Right renal cortex interstitium (tissue), 3 donors: ENCODE measurements around the gene CEND1. TPM values are rescaled to one million over a fixed set of nuclear protein-coding genes. Genes with fewer than 3 reads are reported as not detected.
"Not testable (repeated sequence)": the region's sequence is repeated elsewhere in the genome, so short reads cannot be mapped to it uniquely, and the experiment has no call there.

ENCODE experiments used
- DNase-seq, 3 donors: peaks; one replicate each; pipeline ENCODE4 v3.0.0-alpha.2; 2013; ENCODE audit warnings: low read depth in 3 of 3, low spot score in 2 of 3
- polyA plus RNA-seq, 3 donors: library from polyadenylated mRNA; unstranded; fragments of 120-200 nt; gene quantifications; one replicate each; pipeline ENCODE4 v1.2.1, GENCODE V29; 2013; ENCODE audit not compliant: insufficient read length in 3 of 3

Gene CEND1
- polyA plus RNA-seq, 3 donors: 0.24 to 0.29 (median 0.27) TPM

DNA sequence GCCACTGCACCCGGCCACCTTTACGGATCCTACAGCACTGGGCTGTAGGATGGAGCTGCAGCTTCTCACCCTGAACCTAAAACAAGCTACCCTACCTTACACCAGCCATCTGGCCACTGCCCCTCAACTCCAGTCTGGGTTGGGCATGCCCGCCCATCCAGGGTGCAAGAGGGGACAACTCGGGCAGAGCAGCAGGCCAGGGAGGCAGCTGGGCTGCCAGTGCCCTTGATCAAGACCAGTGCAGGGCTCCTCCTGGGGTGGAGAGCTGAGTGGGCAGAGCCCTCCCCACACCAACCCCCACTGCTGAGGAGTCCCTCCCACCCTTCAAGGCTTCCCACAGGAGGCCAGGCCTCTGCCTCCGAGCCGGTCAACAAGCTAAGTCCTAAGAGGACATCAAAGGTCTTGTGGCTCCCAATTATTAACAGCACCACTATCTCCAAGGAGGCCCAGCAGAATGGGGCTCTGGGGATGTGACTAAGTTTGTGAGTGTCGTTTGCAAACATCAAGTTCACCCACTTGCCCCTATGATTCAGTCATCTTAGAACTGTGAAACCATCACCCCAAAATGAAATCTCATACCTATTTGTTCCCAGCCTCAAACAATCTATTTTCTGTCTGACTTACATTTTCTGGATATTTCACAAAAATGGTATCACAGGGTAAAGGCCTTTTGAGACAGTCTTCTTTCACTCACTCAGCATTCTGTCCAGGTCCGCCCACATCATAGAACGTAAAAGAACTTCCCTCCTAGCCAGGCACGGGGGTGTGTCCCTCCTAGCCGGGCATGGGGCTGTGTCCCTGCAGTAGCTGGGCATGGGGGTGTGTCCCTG is 23.6 kb downstream of the CEND1 start:
- DNase-seq: no peak

DNA sequence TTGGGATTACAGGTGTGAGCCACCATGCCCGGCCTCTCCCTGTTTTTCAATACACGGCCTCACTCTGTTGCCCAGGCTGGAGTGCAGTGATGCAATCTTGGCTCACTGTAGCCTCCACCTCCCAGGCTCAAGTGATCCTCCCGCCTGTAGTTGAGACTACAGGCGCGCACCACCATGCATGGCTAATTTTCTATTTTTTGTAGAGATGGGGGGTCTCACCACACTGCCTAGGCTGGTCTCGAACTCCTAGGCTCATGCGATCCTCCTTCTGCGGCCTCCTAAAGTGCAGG is 24.1 kb downstream of the CEND1 start:
- no peak for DNase-seq

DNA sequence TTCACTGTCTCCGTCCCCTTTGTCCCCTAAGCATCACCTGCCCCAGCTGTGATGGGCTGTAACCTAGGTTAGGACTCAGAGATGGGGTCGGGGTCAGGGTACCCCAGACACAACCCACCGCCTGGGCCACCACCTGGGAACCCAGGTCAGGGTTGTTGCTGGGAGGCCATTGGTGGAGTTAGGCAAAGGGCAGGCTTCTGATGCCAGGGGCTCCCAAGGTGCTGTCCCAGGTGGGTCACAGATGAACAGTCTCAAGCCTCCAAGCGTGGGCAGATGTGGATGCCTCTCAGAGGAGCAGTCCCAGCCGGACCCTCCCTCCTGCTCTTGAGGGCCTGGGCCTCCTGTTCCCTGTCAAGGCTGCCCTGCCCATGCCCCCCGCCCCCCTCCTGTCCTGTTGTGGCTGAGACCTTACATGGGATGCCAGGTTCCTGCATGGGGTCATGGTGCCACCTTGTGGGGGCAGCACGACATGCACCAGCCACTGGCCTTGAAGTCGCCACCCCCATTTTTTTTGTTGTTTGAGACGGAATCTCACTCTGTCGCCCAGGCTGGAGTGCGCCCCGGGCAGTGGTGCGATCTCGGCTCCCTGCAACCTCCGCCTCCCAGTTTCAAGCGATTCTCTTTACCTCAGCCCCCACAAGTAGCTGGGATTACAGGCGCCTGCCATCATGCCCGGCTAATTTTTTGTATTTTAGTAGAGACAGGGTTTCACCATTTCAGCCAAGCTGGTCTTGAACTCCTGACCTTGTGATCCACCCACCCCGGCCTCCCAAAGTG is 24.7 kb downstream of the CEND1 start:
- no peak for DNase-seq

DNA sequence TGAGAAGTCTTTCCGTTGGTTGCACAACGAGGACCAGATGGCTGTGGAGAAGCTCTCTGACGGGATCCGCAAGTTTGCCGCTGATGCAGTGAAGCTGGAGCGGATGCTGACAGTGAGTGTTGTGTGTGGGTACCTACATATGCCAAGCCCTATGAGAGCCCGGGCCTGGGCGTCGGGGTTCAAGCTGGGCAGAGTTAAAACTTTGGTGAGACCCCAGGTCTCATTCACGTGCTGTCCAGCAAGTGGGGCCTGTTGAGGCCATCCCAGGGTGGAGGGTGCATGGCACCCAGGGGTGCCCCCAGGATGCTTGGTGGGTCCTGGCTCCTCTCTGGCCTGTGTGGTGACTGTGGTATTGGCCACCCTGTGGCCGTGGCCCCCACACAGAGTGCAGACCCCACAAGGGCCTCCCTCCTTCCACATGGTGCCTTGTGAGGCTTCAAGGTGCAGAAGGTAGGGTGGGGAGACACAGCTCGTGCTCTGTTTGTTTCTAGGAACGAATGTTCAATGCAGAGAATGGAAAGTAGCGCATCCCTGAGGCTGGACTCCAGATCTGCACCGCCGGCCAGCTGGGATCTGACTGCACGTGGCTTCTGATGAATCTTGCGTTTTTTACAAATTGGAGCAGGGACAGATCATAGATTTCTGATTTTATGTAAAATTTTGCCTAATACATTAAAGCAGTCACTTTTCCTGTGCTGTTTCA is 25.4 kb downstream of the CEND1 start:
- DNase-seq: no peak

DNA sequence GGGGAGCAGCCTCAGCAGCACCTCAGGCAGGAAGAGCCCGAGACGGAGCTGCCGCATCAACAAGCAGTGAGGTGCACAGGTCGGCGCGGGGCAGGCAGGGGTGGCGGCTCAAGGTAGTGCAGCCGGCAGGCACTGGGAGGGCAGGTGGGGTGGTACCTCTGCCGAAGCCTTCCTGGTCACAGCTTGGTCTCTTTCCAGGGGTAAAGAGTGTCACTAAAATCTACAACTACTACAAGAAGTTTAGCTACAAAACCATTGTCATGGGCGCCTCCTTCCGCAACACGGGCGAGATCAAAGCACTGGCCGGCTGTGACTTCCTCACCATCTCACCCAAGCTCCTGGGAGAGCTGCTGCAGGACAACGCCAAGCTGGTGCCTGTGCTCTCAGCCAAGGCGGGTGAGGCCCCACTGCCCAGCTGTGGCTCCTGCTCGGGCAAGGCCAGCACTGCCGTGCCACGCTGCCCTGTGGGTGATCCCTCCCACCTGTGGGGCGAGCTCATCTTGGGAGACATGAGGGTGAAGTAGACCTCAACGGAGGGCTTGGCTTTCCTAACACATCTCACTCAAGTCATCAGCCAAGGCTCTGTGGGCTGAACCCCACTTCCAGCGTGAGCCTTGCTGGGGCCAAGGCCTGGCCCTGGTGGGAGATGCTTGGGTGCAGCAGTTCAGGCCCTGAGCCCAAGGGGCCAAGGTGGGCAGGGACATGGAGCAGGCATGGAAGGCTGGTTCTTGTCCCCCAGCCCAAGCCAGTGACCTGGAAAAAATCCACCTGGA is 26.2 kb downstream of the CEND1 start:
- DNase-seq: no peak

DNA sequence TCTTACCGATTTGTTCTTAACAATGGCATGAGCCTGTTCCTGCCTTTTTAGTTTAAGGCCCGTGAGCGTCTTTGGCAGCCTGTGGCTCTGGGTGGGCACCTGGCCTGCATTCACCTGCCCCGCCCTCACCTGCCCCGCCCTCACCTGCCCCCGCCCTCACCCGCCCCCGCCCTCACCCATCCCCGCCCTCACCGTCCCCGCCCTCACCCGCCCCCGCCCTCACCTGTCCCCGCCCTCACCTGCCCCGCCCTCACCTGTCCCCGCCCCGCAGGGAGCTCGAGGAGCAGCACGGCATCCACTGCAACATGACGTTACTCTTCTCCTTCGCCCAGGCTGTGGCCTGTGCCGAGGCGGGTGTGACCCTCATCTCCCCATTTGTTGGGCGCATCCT is 26.8 kb downstream of the CEND1 start:
- no peak for DNase-seq

DNA sequence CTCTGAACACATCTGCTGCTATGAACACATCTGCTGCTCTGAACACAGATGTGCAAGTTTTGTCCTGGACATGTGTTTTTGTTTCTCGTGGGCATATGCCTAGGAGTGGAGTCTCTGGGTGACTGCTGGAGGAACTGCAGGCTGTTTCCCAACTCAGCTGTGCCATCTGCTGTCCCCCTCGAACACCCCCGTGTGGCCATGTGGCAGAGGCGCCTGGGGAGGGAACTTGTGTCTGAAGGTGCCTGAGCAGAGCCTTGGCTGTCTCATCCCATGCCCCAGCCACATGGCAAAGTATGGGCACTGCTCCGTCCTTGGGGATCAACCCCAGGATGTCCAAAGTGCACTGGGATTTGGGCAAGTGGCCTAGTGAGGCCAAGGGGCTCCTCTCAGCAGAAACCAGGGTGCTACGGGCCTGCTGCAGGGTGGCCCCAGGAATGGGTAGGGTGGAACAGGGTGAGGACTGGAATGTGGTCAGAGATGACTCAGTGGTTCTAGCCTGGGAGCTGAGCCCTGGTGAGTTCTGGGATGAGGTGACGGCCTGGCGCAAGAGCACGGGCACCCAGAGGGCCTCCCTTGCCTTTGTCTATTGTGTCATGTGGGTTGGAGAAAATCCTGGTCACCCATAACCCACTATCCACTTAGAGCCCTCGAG is 27.3 kb downstream of the CEND1 start:
- no peak for DNase-seq

DNA sequence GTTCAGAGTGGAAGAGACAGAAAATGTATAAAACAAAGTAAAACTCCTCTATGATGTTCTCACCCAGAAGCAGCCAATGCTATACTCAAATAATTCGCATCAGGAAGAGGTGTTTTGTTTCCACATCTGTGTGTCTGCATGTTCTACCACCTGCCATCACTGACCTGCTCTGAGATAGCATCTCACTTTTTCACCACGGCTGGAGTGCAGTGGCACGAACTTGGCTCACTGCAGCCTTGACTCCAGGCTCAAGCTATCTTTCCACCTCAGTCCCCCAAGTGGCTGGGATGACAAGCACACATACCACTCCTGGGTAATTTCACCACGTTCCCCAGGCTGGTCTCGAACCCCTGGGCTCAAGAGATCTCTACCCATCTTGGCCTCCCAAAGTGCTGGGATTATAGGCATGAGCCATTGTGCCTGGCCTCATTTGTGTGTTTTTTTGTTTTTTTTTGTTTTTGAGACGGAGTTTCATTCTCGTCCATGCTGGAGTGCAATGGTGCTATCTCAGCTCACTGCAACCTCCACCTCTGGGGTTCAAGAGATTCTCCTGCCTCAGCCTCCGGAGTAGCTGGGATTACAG is 28.3 kb downstream of the CEND1 start:
- no peak for DNase-seq

DNA sequence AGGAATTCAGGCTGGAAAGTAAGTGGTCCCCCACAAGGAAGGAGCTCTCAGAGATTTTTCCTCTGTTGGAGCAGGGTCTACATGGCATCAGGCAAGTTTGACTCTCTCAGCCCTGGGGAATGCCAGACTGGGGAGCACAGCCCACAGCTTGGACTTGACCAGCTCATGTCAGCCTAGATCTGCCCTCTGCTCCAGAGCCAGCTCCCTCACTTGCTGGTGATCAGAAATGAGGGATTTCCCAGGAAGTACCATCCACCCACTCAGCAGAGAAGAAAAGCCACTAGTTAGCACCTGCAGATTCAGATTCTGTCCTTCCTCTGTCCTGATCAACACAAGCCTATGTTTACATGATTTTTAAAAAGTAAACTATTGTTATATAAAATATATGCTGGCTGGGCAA is 29.7 kb downstream of the CEND1 start:
- DNase-seq: no peak

DNA sequence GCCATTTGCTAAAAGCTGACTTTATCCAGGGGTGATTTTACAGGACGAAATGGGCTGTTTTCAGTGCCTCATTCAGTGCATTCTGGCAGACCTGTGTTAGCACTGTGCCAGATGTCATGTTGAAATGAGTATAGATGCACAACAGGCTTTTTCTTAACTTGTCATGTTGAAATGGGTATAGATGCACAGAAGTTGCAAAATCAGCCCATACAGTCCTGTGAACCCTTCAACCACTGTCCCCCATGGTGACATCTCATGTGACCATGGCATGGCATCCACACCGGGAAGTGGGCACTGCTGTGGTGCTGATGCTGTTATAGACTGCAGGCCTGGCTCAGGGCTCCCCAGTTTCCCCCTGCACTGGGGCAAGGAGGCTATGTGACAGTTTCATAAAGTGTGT is 40.2 kb downstream of the CEND1 start:
- no peak for DNase-seq

DNA sequence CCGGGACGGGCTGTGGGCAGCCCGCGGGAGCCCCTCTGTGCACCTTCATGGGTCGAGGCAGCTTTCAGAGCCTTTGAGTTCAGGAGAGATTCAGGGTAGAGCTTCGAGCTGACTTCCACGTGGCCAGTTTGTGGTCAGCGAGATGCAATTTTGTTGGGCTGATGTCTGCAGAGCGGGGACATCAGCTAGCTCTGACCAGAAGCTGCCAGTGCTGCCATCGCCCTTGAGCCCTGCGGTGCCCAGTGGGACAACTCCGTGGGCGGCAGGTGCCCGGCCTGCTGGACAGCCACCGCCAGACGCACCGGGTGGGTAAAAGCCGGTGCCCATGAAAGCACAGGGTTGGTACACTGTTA is 41.9 kb downstream of the CEND1 start:
- DNase-seq: no peak

DNA sequence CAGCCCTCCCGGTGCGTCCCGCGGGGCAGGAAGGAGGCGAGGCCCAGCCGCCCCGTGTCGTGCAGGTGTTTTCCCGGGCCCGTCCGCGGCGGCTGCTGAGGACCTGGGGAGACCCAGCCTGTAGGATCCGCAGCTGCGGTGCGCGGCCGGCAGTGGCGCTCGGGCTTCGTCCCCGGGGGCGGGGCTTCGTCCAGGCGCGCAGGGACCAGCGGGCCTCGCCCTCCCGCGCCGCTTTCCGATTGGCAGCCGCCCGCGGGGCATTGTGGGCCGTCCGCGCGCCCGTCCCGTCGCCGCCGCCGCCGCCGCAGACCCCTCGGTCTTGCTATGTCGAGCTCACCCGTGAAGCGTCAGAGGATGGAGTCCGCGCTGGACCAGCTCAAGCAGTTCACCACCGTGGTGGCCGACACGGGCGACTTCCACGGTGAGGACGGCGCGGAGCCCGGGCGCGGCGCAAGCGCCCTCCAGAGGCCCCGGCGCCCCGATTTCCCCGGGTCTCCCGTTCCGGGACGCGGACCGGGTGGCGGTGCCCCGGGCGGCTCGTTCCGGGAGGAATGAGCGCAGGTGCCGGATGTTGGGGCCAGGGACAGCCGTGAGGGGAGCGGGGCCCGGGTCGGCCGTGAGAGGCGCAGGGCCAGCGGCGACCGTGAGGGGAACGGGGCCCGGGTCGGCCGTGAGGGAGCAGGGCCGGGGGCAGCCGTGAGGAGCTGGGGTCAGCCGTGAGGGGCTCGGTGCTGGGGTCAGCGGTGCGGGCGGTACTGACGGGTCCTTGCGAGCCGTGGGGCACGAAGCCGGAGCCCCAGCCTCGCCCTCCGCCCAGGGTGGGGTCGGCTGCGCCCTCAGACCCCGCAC is 42.5 kb downstream of the CEND1 start, which contains the start of gene TALDO1:
Gene TALDO1 (plus strand): TSS at position 307 of the 849 bp plus-strand sequence. CDS start 18 bp downstream, at position 325.
- peak in 2 of 3 donors; percentile 71 to 80 for DNase-seq

DNA sequence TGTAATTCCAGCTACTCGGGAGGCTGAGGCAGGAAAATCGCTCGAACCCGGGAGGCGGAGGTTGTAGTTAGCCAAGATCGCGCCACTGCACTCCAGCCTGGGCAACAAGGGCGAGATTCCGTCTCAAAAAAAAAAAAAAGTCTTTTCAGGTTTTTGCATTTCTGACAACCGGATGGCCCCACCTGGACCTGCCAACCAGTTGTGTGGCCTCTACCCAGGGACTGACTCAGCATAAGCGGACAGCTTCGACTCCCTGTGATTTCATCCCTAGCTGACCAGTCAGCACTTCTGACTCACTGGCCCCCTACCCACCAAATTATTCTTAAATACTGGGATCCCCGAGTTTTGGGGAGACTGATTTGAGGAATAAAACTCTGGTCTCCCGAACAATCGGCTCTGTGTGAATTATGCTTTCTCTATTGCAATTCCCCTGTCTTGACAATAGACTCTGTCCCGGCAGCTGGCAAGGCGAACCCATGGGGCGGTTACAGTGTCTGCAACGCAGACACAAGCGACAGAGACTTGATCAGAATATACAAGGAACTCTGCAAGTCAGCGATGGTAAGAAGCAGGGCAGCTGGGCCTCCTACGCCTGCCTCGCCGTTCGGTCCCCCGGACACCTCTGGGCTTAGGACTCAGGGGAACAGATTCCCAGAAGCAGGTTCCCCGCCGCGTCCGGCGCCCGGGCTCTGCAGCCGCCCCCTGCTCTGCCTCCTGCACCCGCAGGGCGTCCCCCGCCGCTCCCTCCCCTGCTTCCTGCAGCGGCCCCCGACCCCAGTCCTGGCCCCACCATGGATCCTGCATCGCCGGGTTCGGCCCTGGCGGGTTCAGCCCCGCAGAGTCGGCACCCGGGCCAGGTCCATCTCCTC is 43.4 kb downstream of the CEND1 start:
- DNase-seq: no peak

DNA sequence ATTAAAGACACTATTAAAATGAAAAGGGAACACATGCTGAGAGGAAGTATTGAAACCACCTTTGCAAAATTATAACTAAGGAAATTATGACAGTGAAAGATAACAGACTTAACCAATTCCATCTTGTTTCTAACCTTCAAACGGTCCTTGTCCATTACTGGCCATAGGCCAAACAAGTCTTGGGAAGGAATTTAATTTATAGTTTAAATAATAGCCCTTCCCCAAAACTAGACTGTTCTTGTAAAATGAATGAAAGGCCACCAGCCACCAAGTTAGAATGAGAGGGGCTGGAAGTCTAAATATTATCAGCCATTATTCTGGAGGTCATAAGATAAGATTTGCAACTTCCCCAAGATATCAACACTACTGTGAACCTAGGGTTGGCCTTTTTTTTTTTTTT is 44.5 kb downstream of the CEND1 start:
- DNase-seq: no peak

DNA sequence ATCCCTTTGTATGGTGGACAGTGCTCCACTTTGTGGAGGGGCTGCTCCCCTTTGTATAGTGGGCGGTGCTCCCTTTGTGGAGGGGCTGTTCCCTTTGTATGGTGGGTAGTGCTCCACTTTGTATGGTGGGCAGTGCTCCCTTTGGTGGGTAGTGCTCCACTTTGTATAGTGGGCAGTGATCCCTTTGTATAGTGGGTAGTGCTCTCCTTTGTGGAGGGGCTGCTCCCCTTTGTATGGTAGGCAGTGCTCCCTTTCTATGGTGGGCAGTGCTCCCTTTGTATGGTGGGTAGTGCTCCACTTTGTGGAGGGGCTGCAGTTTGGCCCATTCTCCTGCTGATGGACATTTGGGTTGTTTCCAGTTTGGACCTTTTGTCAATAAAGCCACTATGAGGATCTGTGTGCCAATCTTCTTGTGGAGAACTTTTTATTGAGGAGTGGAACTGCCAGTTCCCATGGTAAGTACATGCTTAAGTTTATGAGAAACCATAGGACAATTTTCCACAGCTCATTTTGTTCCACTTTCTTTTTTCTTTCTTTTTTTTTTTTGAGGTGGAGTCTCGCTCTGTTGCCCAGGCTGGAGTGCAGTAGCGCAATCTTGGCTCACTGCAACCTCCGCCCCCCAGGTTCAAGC is 47.2 kb downstream of the CEND1 start:
- no peak for DNase-seq

DNA sequence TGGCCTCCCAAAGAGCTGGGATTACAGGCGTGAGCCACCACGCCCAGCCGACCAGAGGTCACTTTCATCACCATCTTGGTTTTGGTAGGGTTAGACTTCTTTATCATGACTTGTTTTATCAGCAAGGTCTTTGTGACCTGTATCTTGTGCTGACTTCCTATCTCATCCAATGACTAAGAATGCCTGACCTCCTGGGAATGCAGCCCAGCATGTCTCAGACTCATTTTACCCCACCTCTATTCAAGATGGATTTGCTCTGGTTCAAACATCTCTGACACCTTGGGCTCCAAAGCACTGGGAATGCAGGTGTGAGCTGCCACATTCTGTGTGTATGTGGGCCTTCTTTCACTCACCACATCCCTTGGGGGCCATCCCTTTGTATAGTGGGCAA is 47.7 kb downstream of the CEND1 start:
- no peak for DNase-seq

DNA sequence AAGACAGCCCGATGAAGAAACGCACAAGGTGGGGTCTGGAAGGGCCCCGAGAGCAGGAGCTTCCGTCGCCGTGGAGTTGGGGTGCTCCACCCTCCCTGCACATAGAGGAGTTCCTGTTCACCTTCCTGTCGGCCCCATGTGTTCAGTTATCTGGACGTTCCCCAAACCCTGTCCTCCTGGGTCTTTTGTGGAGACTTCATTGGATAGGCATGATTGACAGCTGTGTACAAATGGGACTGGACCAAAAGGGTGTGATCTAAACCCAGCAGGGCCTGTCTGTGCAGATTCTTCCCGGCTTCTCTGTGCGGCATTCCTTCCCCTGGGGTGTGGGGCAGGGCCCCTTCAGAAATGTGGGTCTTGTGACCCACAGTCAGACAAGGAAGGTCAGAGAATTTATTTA is 52.0 kb downstream of the CEND1 start:
- DNase-seq: not testable (repeated sequence)

DNA sequence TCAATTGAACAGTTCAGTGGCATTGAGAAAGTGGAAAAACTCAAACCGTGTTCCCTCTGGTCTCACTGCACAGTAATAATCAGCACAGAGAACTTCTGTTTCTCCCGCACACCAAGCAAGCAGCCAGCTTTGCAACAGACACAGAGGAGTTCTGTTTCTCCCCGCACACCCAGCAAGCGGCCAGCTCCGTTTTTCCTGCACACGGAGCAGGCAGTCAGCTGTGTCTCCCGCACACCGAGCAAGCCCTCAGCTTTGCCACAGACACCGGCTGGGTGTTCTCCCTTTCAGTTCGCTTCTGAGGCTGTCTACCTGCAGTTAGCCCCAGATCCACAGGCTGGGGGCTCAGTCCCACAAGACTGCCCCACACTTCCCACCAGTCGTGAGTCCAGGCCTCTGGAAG is 52.5 kb downstream of the CEND1 start:
- DNase-seq: no peak
